H1 (cell line): ENCODE data around the gene SLC6A12. TPM values are rescaled to one million over a fixed set of nuclear protein-coding genes. Genes with fewer than 3 reads are reported as not detected.

Experiments used
- CTCF ChIA-PET: fragments of 300-600 bp; sonication (Branson Sonifier 250); formaldehyde crosslinking; loops from one replicate; lab custom pipeline; 2021; ENCODE audit not compliant: partially characterized antibody; lab: Charles Lee
- POLR2A ChIA-PET: fragments of 300-600 bp; sonication (Branson Sonifier 250); formaldehyde crosslinking; loops from one replicate; lab custom pipeline; 2021; ENCODE audit warnings: inconsistent platforms; ENCODE audit not compliant: partially characterized antibody; lab: Charles Lee
- DNase-seq, 2 experiments: peaks; one replicate each; pipeline versions ENCODE4 v3.0.0 to v3.0.0-alpha.2; 2010 to 2022; ENCODE audit warnings: low spot score in 2 of 2, low read depth in 1 of 2, mixed read lengths in 1 of 2
- FAIRE-seq: peaks from 2 replicates; lab custom pipeline; 2011; peaks lifted over from hg19 to GRCh38; lab: Jason Lieb, UNC
- H2AFZ ChIP-seq: 2 replicates; pipeline ENCODE4 v1.8.1; 2012; ENCODE audit warnings: low read length, inconsistent platforms
- H2AK5ac ChIP-seq: 2 replicates; pipeline ENCODE4 v1.6.1; 2013; ENCODE audit warnings: low read depth, low read length
- H2BK120ac ChIP-seq: replicated peaks from 2 replicates; pipeline ENCODE3; 2013; ENCODE audit warnings: low read depth, low read length, inconsistent platforms
- H2BK12ac ChIP-seq: 2 replicates; pipeline ENCODE4 v1.6.1; 2013; ENCODE audit warnings: low read depth, low read length
- H2BK15ac ChIP-seq: 2 replicates; pipeline ENCODE4 v1.6.1; 2013; ENCODE audit warnings: low read length
- H2BK20ac ChIP-seq: 2 replicates; pipeline ENCODE4 v1.6.1; 2013; ENCODE audit warnings: low read length
- H2BK5ac ChIP-seq: 2 replicates; pipeline ENCODE4 v1.6.1; 2013; ENCODE audit warnings: low read depth, low read length
- H3K14ac ChIP-seq: 2 replicates; pipeline ENCODE4 v1.6.1; 2013; ENCODE audit warnings: inconsistent platforms; ENCODE audit not compliant: insufficient read length
- H3K18ac ChIP-seq: 2 replicates; pipeline ENCODE4 v1.6.1; 2013; ENCODE audit warnings: low read length; ENCODE audit errors: extremely low read depth
- H3K23ac ChIP-seq: 2 replicates; pipeline ENCODE4 v1.6.1; 2013; ENCODE audit warnings: inconsistent platforms; ENCODE audit not compliant: insufficient read length
- H3K23me2 ChIP-seq: 2 replicates; pipeline ENCODE4 v1.6.1; 2013; ENCODE audit warnings: low read depth, low read length
- H3K27ac ChIP-seq: 2 replicates; pipeline ENCODE4 v1.6.1; 2011; ENCODE audit warnings: low read depth, low read length, inconsistent platforms
- H3K27me3 ChIP-seq, 4 experiments: replicated peaks in 1 of 4; 1 replicate in 1 of 4; 2 replicates in 3 of 4; pipeline versions ENCODE4 v1.6.1 to v1.8.1; 2011 to 2013; ENCODE audit warnings: low read length in 3 of 4, mild to moderate bottlenecking in 3 of 4, inconsistent platforms in 2 of 4, mixed read lengths in 2 of 4, moderate library complexity in 1 of 4; ENCODE audit not compliant: control insufficient read depth in 3 of 4, insufficient read depth in 3 of 4; ENCODE audit errors: extremely low read depth in 1 of 4
- H3K36me3 ChIP-seq, 4 experiments: 2 replicates each; pipeline versions ENCODE4 v1.6.1 to v1.8.1; 2011 to 2013; ENCODE audit warnings: mild to moderate bottlenecking in 4 of 4, low read length in 3 of 4, moderate library complexity in 2 of 4, control low read depth in 1 of 4, inconsistent platforms in 1 of 4; ENCODE audit not compliant: insufficient read depth in 4 of 4, control insufficient read depth in 2 of 4
- H3K4ac ChIP-seq: replicated peaks from 2 replicates; pipeline ENCODE3; 2013; ENCODE audit warnings: low read length, low read depth, mixed read lengths, inconsistent platforms; ENCODE audit not compliant: insufficient read length
- H3K4me1 ChIP-seq, 4 experiments: replicated peaks in 1 of 4; 1 replicate in 1 of 4; 2 replicates in 3 of 4; pipeline versions ENCODE4 v1.6.1 to v1.8.1; 2011 to 2013; ENCODE audit warnings: low read length in 3 of 4, inconsistent platforms in 2 of 4, mixed read lengths in 1 of 4; ENCODE audit not compliant: insufficient read depth in 4 of 4, control insufficient read depth in 3 of 4
- H3K4me2 ChIP-seq, 2 experiments: 2 replicates each; pipeline versions ENCODE4 v1.6.1 to v1.8.1; 2011 to 2013; ENCODE audit warnings: low read depth in 2 of 2, low read length in 2 of 2, control low read depth in 1 of 2, inconsistent platforms in 1 of 2, mild to moderate bottlenecking in 1 of 2; ENCODE audit not compliant: insufficient read depth in 1 of 2
- H3K4me3 ChIP-seq, 4 experiments: fragments of 200-600, 300-600 bp in 1 of 4; sonication (generic), shearing (Covaris generic), sonication (Bioruptor Twin) in 1 of 4; 2 replicates each; pipeline versions ENCODE4 v1.5.1 to v1.8.1; 2011 to 2016; ENCODE audit warnings: low read length in 4 of 4, low read depth in 3 of 4, control low read depth in 2 of 4, inconsistent platforms in 2 of 4, mild to moderate bottlenecking in 2 of 4, mixed read lengths in 1 of 4, moderate library complexity in 1 of 4; ENCODE audit not compliant: insufficient read depth in 2 of 4; ENCODE audit errors: extremely low read depth in 1 of 4
- H3K56ac ChIP-seq: replicated peaks from 2 replicates; pipeline ENCODE3; 2013; ENCODE audit warnings: low read depth, mild to moderate bottlenecking, mixed read lengths, low read length, inconsistent platforms; ENCODE audit not compliant: insufficient read length
- H3K79me1 ChIP-seq: 2 replicates; pipeline ENCODE4 v1.6.1; 2013; ENCODE audit warnings: low read depth, low read length, control low read depth
- H3K79me2 ChIP-seq, 2 experiments: 2 replicates each; pipeline versions ENCODE4 v1.6.1 to v1.8.1; 2012 to 2013; ENCODE audit warnings: low read length in 2 of 2, mild to moderate bottlenecking in 2 of 2, inconsistent platforms in 1 of 2; ENCODE audit not compliant: insufficient read depth in 2 of 2, control insufficient read depth in 1 of 2
- H3K9ac ChIP-seq, 4 experiments: replicated peaks in 1 of 4; 1 replicate in 1 of 4; 2 replicates in 3 of 4; pipeline versions ENCODE4 v1.6.1 to v1.8.1; 2011 to 2013; ENCODE audit warnings: low read depth in 3 of 4, low read length in 3 of 4, control low read depth in 2 of 4, mild to moderate bottlenecking in 2 of 4, moderate library complexity in 2 of 4, inconsistent platforms in 1 of 4; ENCODE audit errors: extremely low read depth in 1 of 4
- H3K9me3 ChIP-seq, 2 experiments: 2 replicates each; pipeline versions ENCODE4 v1.6.1 to v1.8.1; 2012 to 2013; ENCODE audit warnings: mild to moderate bottlenecking in 2 of 2, moderate library complexity in 2 of 2, control low read depth in 1 of 2, inconsistent platforms in 1 of 2, low read depth in 1 of 2, low read length in 1 of 2, mixed read lengths in 1 of 2; ENCODE audit not compliant: insufficient read depth in 2 of 2
- H4K20me1 ChIP-seq, 2 experiments: replicated peaks in 1 of 2; 2 replicates each; pipeline versions ENCODE3 to v1.8.1; 2011 to 2013; ENCODE audit warnings: inconsistent platforms in 2 of 2, low read length in 2 of 2, mild to moderate bottlenecking in 1 of 2; ENCODE audit not compliant: insufficient read depth in 2 of 2, control insufficient read depth in 1 of 2
- H4K5ac ChIP-seq: 2 replicates; pipeline ENCODE4 v1.6.1; 2013; ENCODE audit warnings: low read length, low read depth, mixed read lengths, inconsistent platforms; ENCODE audit not compliant: insufficient read length
- H4K8ac ChIP-seq: 2 replicates; pipeline ENCODE4 v1.8.0; 2013; ENCODE audit warnings: mild to moderate bottlenecking, moderate library complexity, low read length, inconsistent platforms; ENCODE audit not compliant: insufficient read depth; ENCODE audit errors: extremely low read depth
- H4K91ac ChIP-seq: replicated peaks from 2 replicates; pipeline ENCODE3; 2013; ENCODE audit warnings: low read length, mixed read lengths, inconsistent platforms; ENCODE audit not compliant: insufficient read length
- ASH2L ChIP-seq: fragments of 200-600, 300-600 bp; sonication (generic); IDR thresholded peaks from one replicate; pipeline ENCODE4 v1.7.1; 2017; ENCODE audit warnings: low read length
- BACH1 ChIP-seq: IDR thresholded peaks from 2 replicates; pipeline ENCODE4 v1.6.1; 2012; ENCODE audit warnings: low read length, improper control_type of control experiment
- CREB1 ChIP-seq: IDR thresholded peaks from 2 replicates; pipeline ENCODE4 v1.6.1; 2012; ENCODE audit warnings: inconsistent platforms
- EZH2 ChIP-seq: fragments of 200-600 bp; sonication (generic); IDR thresholded peaks from 2 replicates; pipeline ENCODE4 v1.7.1; 2012; ENCODE audit warnings: low read depth, mild to moderate bottlenecking, moderate library complexity, low read length, inconsistent platforms; ENCODE audit not compliant: severe bottlenecking
- GTF2F1 ChIP-seq: IDR thresholded peaks from 2 replicates; pipeline ENCODE4 v1.6.1; 2012; ENCODE audit warnings: low read depth, low read length, improper control_type of control experiment, borderline replicate concordance
- HDAC2 ChIP-seq, 2 experiments: fragments of 300-600 bp in 1 of 2; sonication (generic) in 1 of 2; IDR thresholded peaks; 2 replicates each; pipeline ENCODE4 v1.6.1; 2011 to 2012; ENCODE audit warnings: low read depth in 2 of 2, low read length in 2 of 2, mild to moderate bottlenecking in 2 of 2, moderate library complexity in 2 of 2, borderline replicate concordance in 1 of 2, inconsistent platforms in 1 of 2
- PHF8 ChIP-seq: fragments of 200-600 bp; sonication (generic); conservative IDR thresholded peaks from 2 replicates; pipeline ENCODE4 v1.7.1; 2012; ENCODE audit warnings: low read depth, mild to moderate bottlenecking, inconsistent platforms, low read length, moderate library complexity
- POLR2AphosphoS5 ChIP-seq: IDR thresholded peaks from 2 replicates; pipeline ENCODE4 v1.6.1; 2011; ENCODE audit warnings: low read depth, low read length
- RAD21 ChIP-seq, 2 experiments: IDR thresholded peaks in 1 of 2; conservative IDR thresholded peaks in 1 of 2; 2 replicates each; pipeline ENCODE4 v1.6.1; 2011; ENCODE audit warnings: low read depth in 2 of 2, low read length in 2 of 2, improper control_type of control experiment in 1 of 2, inconsistent platforms in 1 of 2, mild to moderate bottlenecking in 1 of 2, moderate library complexity in 1 of 2
- SAP30 ChIP-seq: fragments of 300-600 bp; sonication (generic); IDR thresholded peaks from 2 replicates; pipeline ENCODE4 v1.7.1; 2012; ENCODE audit warnings: low read length, moderate library complexity, mild to moderate bottlenecking, inconsistent platforms; ENCODE audit not compliant: insufficient read depth, insufficient replicate concordance
- SIN3A ChIP-seq, 2 experiments: IDR thresholded peaks in 1 of 2; conservative IDR thresholded peaks in 1 of 2; 2 replicates each; pipeline ENCODE4 v1.6.1; 2011 to 2012; ENCODE audit warnings: low read length in 2 of 2, improper control_type of control experiment in 1 of 2, low read depth in 1 of 2, mild to moderate bottlenecking in 1 of 2
- SP2 ChIP-seq: IDR thresholded peaks from 2 replicates; pipeline ENCODE4 v1.6.1; 2012; ENCODE audit warnings: mild to moderate bottlenecking, low read length, inconsistent platforms
- WGBS, 2 experiments: shearing (Covaris generic) in 1 of 2; methylation state at CpG; one replicate each; pipeline versions ENCODE4 v1.1.6 to v1.1.7; 2013 to 2015; ENCODE audit warnings: low lambda C conversion rate in 2 of 2, mixed read lengths in 2 of 2, inconsistent platforms in 1 of 2, low coverage in 1 of 2, missing lambda C conversion rate in 1 of 2; ENCODE audit not compliant: insufficient replicate concordance in 2 of 2, insufficient coverage in 1 of 2, insufficient read length in 1 of 2; ENCODE audit errors: extremely low coverage in 1 of 2, missing lambda C conversion rate in 1 of 2; 5-methylcytosine and 5-hydroxymethylcytosine counted together
- polyA plus RNA-seq, 7 experiments: library from polyadenylated mRNA; depleted of rRNA in 3 of 7; stranded (reverse) in 5 of 7; unstranded in 2 of 7; fragments of >200 nt in 5 of 7; fragments of 200-250 nt in 2 of 7; gene quantifications; 1 replicate in 5 of 7; 2 replicates in 1 of 7; 4 replicates in 1 of 7; pipeline versions ENCODE4 v1.2.1 to v1.2.3, GENCODE V29; 2011 to 2013; ENCODE audit warnings: missing spikeins in 2 of 7, mixed read lengths in 2 of 7
- total RNA-seq: library from RNA; stranded (reverse); fragmentation: NEBNext Ultra II Directional; extraction: Animal tissue kit (Norgen Biotek cat#: 25700); gene quantifications from 2 replicates; pipeline ENCODE4 v1.2.1, GENCODE V29; 2021
- TF ChIP-seq, protein P1 (sequence below): IDR thresholded peaks from 2 replicates; pipeline ENCODE4 v1.6.1; 2012; ENCODE audit warnings: inconsistent platforms

SLC6A12 gene
- total and polyA plus RNA-seq, 2 of the 8 experiments (the other 6 are each of a cell fraction or from before 2014, with no cell fraction given): 0.70 to 1.1 TPM

DNA sequence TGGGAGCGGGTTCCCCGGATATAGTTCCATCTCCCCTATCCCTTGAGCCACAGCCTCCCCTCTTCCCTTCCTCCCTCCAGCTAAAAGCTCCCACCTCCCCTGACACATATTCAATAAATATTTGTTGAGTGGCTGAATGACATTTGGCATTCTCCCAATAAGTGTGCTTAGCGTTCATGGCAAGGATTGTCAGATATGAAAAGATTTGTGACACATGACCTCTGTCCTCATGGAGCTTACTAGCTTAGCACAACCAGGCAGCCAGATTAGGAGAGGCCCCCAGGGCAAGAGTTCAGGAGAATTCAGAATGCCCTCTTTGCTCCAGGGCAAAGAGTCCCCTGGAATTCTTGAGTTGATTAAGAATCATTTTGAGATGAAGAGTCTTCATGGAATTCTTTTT, 22.5 kb upstream of the SLC6A12 start:
- no peaks in the 10 kb centered on the region for H3K79me2 ChIP-seq
- H4K8ac ChIP-seq: no peak overlapping the region
- H3K4me1 ChIP-seq: peaks cover 0 to 4% (median 0%) of the 10 kb centered on the region in 4 experiments; a peak in 2 of 7 replicates
- no peaks in the 10 kb centered on the region for H3K79me1 ChIP-seq
- no peak overlapping the region for H3K23ac ChIP-seq
- no peak overlapping the region for H3K9ac ChIP-seq
- H3K14ac ChIP-seq: no peak overlapping the region
- FAIRE-seq: no peak
- no peak overlapping the region for H3K4me2 ChIP-seq
- POLR2A ChIA-PET: no interaction called here
- CTCF ChIA-PET: no interaction called here
- H3K4me3 ChIP-seq: no peak overlapping the region
- H4K20me1 ChIP-seq: no peaks in the 10 kb centered on the region
- no peak overlapping the region for H3K27ac ChIP-seq
- no peak overlapping the region for H3K56ac ChIP-seq
- no peak overlapping the region for H4K91ac ChIP-seq
- H3K18ac ChIP-seq: no peak overlapping the region
- peaks cover 8 to 13% of the 10 kb centered on the region in 2 experiments for H3K9me3 ChIP-seq
- no peak overlapping the region for H2BK12ac ChIP-seq
- no peaks in the 10 kb centered on the region for H3K36me3 ChIP-seq
- no peak overlapping the region for H2BK20ac ChIP-seq
- H2BK120ac ChIP-seq: no peak overlapping the region
- DNase-seq: no peak
- WGBS, 2 experiments: 84% methylated on average over 3 of the region's 3 CpGs; no CpG with 5 or more reads in 1 of the 2 experiments
- H2BK5ac ChIP-seq: no peak overlapping the region
- no peaks in the 10 kb centered on the region for H3K23me2 ChIP-seq
- no peak overlapping the region for H4K5ac ChIP-seq
- H2AK5ac ChIP-seq: no peak overlapping the region
- H2BK15ac ChIP-seq: no peak overlapping the region
- no peak overlapping the region for H2AFZ ChIP-seq
- no peak overlapping the region for H3K4ac ChIP-seq
- no peaks in the 10 kb centered on the region for H3K27me3 ChIP-seq
- no peak for TF ChIP-seq SIN3A (conservative IDR thresholded peaks at IDR 0.05 in 1 of 2, IDR thresholded peaks at IDR 0.05 in 1 of 2; ENCODE audit: low read depth in 1 of 2, low read length in 2 of 2)
- TF ChIP-seq, protein P1, sequence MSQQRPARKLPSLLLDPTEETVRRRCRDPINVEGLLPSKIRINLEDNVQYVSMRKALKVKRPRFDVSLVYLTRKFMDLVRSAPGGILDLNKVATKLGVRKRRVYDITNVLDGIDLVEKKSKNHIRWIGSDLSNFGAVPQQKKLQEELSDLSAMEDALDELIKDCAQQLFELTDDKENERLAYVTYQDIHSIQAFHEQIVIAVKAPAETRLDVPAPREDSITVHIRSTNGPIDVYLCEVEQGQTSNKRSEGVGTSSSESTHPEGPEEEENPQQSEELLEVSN: no peak
- no peak for TF ChIP-seq GTF2F1
- TF ChIP-seq ASH2L: no peak
- no peak for TF ChIP-seq PHF8
- TF ChIP-seq EZH2: no peak
- TF ChIP-seq SP2: no peak
- TF ChIP-seq RAD21 (IDR thresholded peaks at IDR 0.05 in 1 of 2, conservative IDR thresholded peaks at IDR 0.05 in 1 of 2; ENCODE audit: low read depth in 2 of 2, low read length in 2 of 2): no peak
- TF ChIP-seq CREB1: no peak
- no peak for TF ChIP-seq SAP30
- no peak for TF ChIP-seq HDAC2 (IDR thresholded peaks at IDR 0.05; ENCODE audit: borderline replicate concordance in 1 of 2, low read depth in 2 of 2, low read length in 2 of 2)
- TF ChIP-seq BACH1: no peak
- TF ChIP-seq POLR2AphosphoS5: no peak
